ENCODE results near the gene GALNT18. TPM values are rescaled to one million over a fixed set of nuclear protein-coding genes. Genes with fewer than 3 reads are reported as not detected.

The GALNT18 gene
- polyA plus RNA-seq, 1 experiment: 4.8 TPM

GRCh38 chr11:11533057-11533456 is 88.7 kb downstream of the GALNT18 start:
- Histone ChIP-seq H3K27me3 (ENCODE audit: control insufficient read depth, insufficient read depth, low read length) (no peaks in the 10 kb centered on the region), H3K27ac (ENCODE audit: low read depth, low read length) (no peak overlapping the region), H3K4me3 (ENCODE audit: low read depth, low read length) (no peak overlapping the region), H3K9me3 (ENCODE audit: control insufficient read depth, insufficient read depth, low read length) (no peaks in the 10 kb centered on the region)
- ChIA-PET CTCF (interaction anchor here (1.1 to 1.2 kb wide), 2 partner anchors 13 to 89 kb away, joined by 3 read pairs; partner anchors contain the start of gene GALNT18), POLR2A (no interaction called here)
- DNase-seq (ENCODE audit: low read depth, low spot score): no peak
- TF ChIP-seq CTCF (IDR thresholded peaks at IDR 0.05; ENCODE audit: low read depth, low read length): no peak

GRCh38 chr11:11532574-11532973 is 89.2 kb downstream of the GALNT18 start:
- no peak for DNase-seq (ENCODE audit: low read depth, low spot score)
- Histone ChIP-seq H3K27ac (ENCODE audit: low read depth, low read length) (no peak overlapping the region), H3K4me3 (ENCODE audit: low read depth, low read length) (no peak overlapping the region), H3K27me3 (ENCODE audit: control insufficient read depth, insufficient read depth, low read length) (no peaks in the 10 kb centered on the region), H3K9me3 (ENCODE audit: control insufficient read depth, insufficient read depth, low read length) (no peaks in the 10 kb centered on the region)
- CTCF ChIA-PET: interaction anchor here (1.1 to 1.2 kb wide), 2 partner anchors 13 to 89 kb away, joined by 3 read pairs; partner anchors contain the start of gene GALNT18
- POLR2A ChIA-PET: no interaction called here
- TF ChIP-seq CTCF (IDR thresholded peaks at IDR 0.05; ENCODE audit: low read depth, low read length): no peak

GRCh38 chr11:11531131-11531908 is 90.5 kb downstream of the GALNT18 start:
- no peak overlapping the region for H3K4me3 ChIP-seq (ENCODE audit: low read depth, low read length)
- ChIA-PET CTCF (no interaction called here), POLR2A (no interaction called here)
- no peak overlapping the region for H3K27ac ChIP-seq (ENCODE audit: low read depth, low read length)
- H3K27me3 ChIP-seq (ENCODE audit: control insufficient read depth, insufficient read depth, low read length): no peaks in the 10 kb centered on the region
- no peak for DNase-seq (ENCODE audit: low read depth, low spot score)
- TF ChIP-seq CTCF (IDR thresholded peaks at IDR 0.05; ENCODE audit: low read depth, low read length): no peak
- no peaks in the 10 kb centered on the region for H3K9me3 ChIP-seq (ENCODE audit: control insufficient read depth, insufficient read depth, low read length)

GRCh38 chr11:11528986-11529385 is 92.8 kb downstream of the GALNT18 start:
- no peak for DNase-seq (ENCODE audit: low read depth, low spot score)
- POLR2A ChIA-PET: no interaction called here
- CTCF ChIA-PET: no interaction called here
- H3K27me3 ChIP-seq (ENCODE audit: control insufficient read depth, insufficient read depth, low read length): no peaks in the 10 kb centered on the region
- H3K27ac ChIP-seq (ENCODE audit: low read depth, low read length): no peak overlapping the region
- no peak for TF ChIP-seq CTCF (IDR thresholded peaks at IDR 0.05; ENCODE audit: low read depth, low read length)
- no peak overlapping the region for H3K4me3 ChIP-seq (ENCODE audit: low read depth, low read length)
- no peaks in the 10 kb centered on the region for H3K9me3 ChIP-seq (ENCODE audit: control insufficient read depth, insufficient read depth, low read length)

- H3K4me3 ChIP-seq (ENCODE audit: low read depth, low read length): no peak overlapping the region
- no peaks in the 10 kb centered on the region for H3K27me3 ChIP-seq (ENCODE audit: control insufficient read depth, insufficient read depth, low read length)
- ChIA-PET POLR2A (no interaction called here), CTCF (interaction anchor here (0.6 kb wide), 1 partner anchor 193 kb away, joined by 4 read pairs; no protein-coding TSS in a partner anchor)
- DNase-seq (ENCODE audit: low read depth, low spot score): no peak
- H3K27ac ChIP-seq (ENCODE audit: low read depth, low read length): no peak overlapping the region
- no peak for TF ChIP-seq CTCF (IDR thresholded peaks at IDR 0.05; ENCODE audit: low read depth, low read length)
- no peaks in the 10 kb centered on the region for H3K9me3 ChIP-seq (ENCODE audit: control insufficient read depth, insufficient read depth, low read length)
Measured at GRCh38 chr11:11525283-11525682, 96.5 kb downstream of the GALNT18 start.

All from AG04450 (cell line).